Skeletal muscle satellite cell (primary cell): ENCODE data around the gene NDN.

Source experiments
- H3K27me3 ChIP-seq: 2 replicates; pipeline ENCODE4 v1.7.0; 2013; ENCODE audit warnings: low read length; ENCODE audit not compliant: control insufficient read depth, insufficient read depth
- H3K36me3 ChIP-seq: 2 replicates; pipeline ENCODE4 v1.7.0; 2013; ENCODE audit warnings: mild to moderate bottlenecking, control low read depth, low read length; ENCODE audit not compliant: insufficient read depth
- H3K4me1 ChIP-seq: 2 replicates; pipeline ENCODE4 v1.7.0; 2013; ENCODE audit warnings: low read length; ENCODE audit not compliant: control insufficient read depth, insufficient read depth
- H3K4me2 ChIP-seq: 2 replicates; pipeline ENCODE4 v1.7.0; 2013; ENCODE audit warnings: mild to moderate bottlenecking, low read length
- H3K4me3 ChIP-seq: 2 replicates; pipeline ENCODE4 v1.7.0; 2013; ENCODE audit warnings: low read length
- H3K9ac ChIP-seq: 2 replicates; pipeline ENCODE4 v1.7.0; 2013; ENCODE audit warnings: mild to moderate bottlenecking, low read depth, low read length, moderate library complexity
- H3K9me3 ChIP-seq: replicated peaks from 2 replicates; pipeline ENCODE4 v1.7.0; 2013; ENCODE audit warnings: mild to moderate bottlenecking, control low read depth, low read length

NDN gene

GRCh38 chr15:23670970-23671369, 16.1 kb downstream of the NDN start:
- Histone ChIP-seq H3K9ac (no peak overlapping the region), H3K4me2 (no peak overlapping the region), H3K9me3 (no peaks in the 10 kb centered on the region), H3K4me3 (no peak overlapping the region), H3K27me3 (no peaks in the 10 kb centered on the region), H3K36me3 (no peaks in the 10 kb centered on the region), H3K4me1 (no peaks in the 10 kb centered on the region)

- no peaks in the 10 kb centered on the region for H3K27me3 ChIP-seq
- no peaks in the 10 kb centered on the region for H3K4me1 ChIP-seq
- H3K9me3 ChIP-seq = peaks cover 5% of the 10 kb centered on the region
- no peak overlapping the region for H3K4me2 ChIP-seq
- H3K36me3 ChIP-seq = no peaks in the 10 kb centered on the region
- H3K9ac ChIP-seq = no peak overlapping the region
- no peak overlapping the region for H3K4me3 ChIP-seq
Observed at GRCh38 chr15:23663232-23663631, 23.9 kb downstream of the NDN start.

DNA sequence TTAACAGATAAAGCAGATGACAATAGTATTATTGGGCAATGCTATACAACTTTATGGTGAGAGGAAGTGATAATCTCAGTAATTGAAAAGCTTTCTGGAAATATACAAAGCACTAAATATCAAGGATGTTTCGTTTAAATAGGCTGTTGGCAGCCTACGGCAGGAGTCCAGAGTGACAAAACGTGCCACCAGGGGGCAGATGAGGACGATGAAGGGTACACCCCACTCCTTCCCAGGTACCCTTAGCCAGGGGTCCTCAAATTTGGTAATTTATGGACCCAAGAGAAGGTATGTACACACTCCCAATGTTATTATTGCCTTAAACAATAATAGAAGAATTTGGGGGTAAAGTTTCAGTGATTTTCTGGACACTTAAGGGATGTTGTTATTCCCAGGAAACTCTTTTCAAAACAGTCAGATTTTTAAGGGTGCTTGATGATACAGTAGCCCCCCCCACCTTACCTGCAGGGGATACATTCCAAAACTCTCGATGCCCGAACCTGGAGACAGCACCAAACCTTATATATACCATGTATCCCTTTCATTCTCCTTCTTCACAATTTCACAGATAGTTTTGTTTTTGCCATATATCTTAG, 38.1 kb downstream of the NDN start:
- H3K9ac ChIP-seq = no peak overlapping the region
- H3K4me3 ChIP-seq = no peak overlapping the region
- no peaks in the 10 kb centered on the region for H3K4me1 ChIP-seq
- no peaks in the 10 kb centered on the region for H3K36me3 ChIP-seq
- H3K27me3 ChIP-seq = no peaks in the 10 kb centered on the region
- H3K4me2 ChIP-seq = no peak overlapping the region
- no peaks in the 10 kb centered on the region for H3K9me3 ChIP-seq

DNA sequence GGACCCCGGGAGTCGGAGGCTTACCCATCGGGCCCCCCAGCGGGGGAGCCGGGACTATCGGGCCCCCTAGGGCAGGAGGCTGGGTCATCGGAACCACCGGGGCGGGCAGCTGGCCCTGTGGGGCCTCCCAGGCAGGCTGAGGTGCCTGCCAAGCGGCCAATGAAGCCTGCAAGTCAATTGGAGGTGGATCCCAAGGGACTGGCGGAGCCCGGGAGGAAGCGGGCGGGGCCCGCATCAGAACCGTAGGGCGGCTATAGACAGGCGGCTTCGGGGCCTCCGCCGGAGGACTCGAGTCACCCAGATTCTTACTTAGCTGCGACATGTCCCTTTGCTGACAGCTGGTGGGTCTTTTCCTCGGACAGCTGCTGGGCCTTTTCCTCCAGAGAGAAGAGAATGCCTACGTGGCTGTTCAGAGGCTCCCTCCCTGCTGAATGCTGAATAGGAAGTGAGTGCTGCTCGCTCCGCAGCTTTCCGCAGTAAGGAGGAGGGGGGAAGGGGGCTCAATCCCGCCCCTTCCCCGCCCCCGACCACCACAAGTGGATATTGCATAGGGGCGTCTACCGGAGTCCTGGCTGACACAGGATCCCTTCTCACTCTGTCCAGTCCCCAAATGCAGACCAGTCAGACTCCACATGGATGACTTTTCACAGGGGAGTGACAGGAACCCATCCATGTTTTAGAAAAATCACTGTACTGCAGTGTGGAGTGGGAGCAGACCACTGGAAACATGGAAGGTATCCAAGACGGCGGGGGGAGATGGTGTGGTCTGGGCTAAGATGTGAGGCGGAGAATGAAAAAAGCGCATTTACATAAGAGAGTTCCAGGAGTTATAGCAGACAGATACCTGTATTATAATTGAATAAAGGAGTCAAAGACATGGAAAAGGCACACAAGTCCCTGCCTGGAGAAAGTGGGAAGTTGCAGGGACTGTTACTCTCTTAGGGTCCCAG, 39.4 kb downstream of the NDN start, which contains the start of gene MAGEL2:
Gene MAGEL2, minus strand, starts transcription at position 447 of the 950 bp plus-strand sequence. Its CDS starts 125 bp downstream, at position 322.
- H3K4me3 ChIP-seq = no peak within 1 kb of the TSS
- no peak within 1 kb of the TSS for H3K4me2 ChIP-seq
- H3K27me3 ChIP-seq = no peaks in the 10 kb centered on the region
- no peaks in the 10 kb centered on the region for H3K4me1 ChIP-seq
- no peak within 1 kb of the TSS for H3K9ac ChIP-seq
- H3K9me3 ChIP-seq = no peaks in the 10 kb centered on the region
- H3K36me3 ChIP-seq = no peaks in the 10 kb centered on the region

GRCh38 chr15:23647001-23647295, 40.2 kb downstream of the NDN start:
- H3K36me3 ChIP-seq = no peaks in the 10 kb centered on the region
- H3K27me3 ChIP-seq = no peaks in the 10 kb centered on the region
- H3K9ac ChIP-seq = no peak overlapping the region
- H3K4me3 ChIP-seq = no peak overlapping the region
- H3K9me3 ChIP-seq = no peaks in the 10 kb centered on the region
- H3K4me1 ChIP-seq = no peaks in the 10 kb centered on the region
- no peak overlapping the region for H3K4me2 ChIP-seq

DNA sequence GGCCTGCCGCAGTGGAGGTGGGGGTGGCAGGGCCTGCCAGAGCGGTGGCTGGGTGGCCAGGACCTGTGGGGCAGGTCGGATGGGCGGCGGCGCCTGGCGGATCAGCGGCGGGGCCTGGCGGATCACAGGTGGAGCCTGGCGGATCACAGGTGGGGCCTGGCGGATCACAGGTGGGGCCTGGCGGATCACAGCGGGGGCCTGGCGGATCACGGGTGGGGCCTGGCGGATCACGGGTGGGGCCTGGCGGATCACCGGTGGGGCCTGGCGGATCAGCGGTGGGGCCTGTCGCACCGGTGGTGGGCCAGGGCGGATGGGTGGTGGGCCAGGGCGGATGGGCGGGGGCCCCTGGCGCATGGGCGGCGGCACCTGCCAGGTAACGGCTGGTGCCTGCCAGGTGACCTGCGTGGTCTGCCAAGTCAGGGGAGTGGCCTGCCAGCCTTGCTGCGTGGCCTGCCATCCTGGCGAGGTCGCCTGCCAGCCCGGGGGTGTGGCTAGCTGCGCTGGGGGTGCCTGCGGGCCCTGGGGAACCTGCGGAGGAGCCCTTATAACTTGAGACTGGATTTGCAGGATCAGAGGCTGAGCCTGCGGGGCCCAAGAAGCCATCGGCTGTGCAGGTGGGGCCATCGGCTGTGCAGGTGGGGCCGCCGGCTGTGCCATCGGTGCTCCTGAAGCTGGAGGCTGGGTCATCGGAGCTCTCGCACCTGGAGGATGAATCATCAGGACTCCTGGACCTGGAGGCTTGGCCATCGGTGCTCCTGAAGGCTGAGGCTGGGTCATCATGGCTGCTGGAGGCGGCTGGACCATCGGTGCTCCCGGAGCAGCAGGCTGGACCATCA, 40.7 kb downstream of the NDN start:
- H3K9ac ChIP-seq = no peak overlapping the region

GRCh38 chr15:23645371-23646164, 41.5 kb downstream of the NDN start:
- Histone ChIP-seq H3K36me3 (no peaks in the 10 kb centered on the region), H3K4me2 (no peak overlapping the region), H3K4me3 (no peak overlapping the region), H3K9me3 (no peaks in the 10 kb centered on the region), H3K27me3 (no peaks in the 10 kb centered on the region), H3K4me1 (no peaks in the 10 kb centered on the region), H3K9ac (no peak overlapping the region)

More for the DNA sequence above, 40.7 kb downstream of the NDN start:
- Histone ChIP-seq H3K4me3 (no peak overlapping the region), H3K4me2 (no peak overlapping the region), H3K9me3 (no peaks in the 10 kb centered on the region), H3K4me1 (no peaks in the 10 kb centered on the region), H3K27me3 (no peaks in the 10 kb centered on the region), H3K36me3 (no peaks in the 10 kb centered on the region)

DNA sequence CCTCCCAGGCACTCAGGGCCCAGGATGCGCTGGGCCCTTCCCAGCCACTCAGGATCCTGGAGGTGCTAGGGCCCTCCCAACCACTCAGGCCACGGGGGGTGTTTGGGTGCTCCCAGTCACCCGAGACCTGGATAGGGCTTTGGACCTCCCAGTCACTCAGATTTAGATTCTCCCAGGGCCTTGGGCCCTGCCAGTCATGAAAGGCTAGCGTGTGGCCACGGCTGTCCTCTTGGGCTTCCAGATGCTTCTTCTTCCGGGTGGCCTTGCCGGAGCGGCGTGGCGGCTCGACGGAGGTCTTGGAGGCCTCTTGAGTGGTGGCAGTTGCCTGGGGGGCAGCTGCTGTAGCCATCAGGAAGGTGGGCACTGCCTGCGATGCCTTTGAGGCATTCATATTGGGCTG, 42.3 kb downstream of the NDN start:
- Histone ChIP-seq H3K4me1 (no peaks in the 10 kb centered on the region), H3K9me3 (no peaks in the 10 kb centered on the region), H3K9ac (no peak overlapping the region), H3K27me3 (no peaks in the 10 kb centered on the region), H3K4me2 (no peak overlapping the region), H3K4me3 (no peak overlapping the region), H3K36me3 (no peaks in the 10 kb centered on the region)

- H3K4me3 ChIP-seq = no peak overlapping the region
- no peaks in the 10 kb centered on the region for H3K36me3 ChIP-seq
- H3K9ac ChIP-seq = no peak overlapping the region
- H3K9me3 ChIP-seq = no peaks in the 10 kb centered on the region
- no peaks in the 10 kb centered on the region for H3K4me1 ChIP-seq
- no peak overlapping the region for H3K4me2 ChIP-seq
- H3K27me3 ChIP-seq = no peaks in the 10 kb centered on the region
Observed at GRCh38 chr15:23642413-23643044, 44.6 kb downstream of the NDN start.
